GM06990 (cell line): ENCODE data around the gene TANGO6.
"Not testable (repeated sequence)": the region's sequence is repeated elsewhere in the genome, so short reads cannot be mapped to it uniquely, and the experiment has no call there.

Experiments used
- DNase-seq: peaks from one replicate; pipeline ENCODE4 v3.0.0-alpha.2; 2011; ENCODE audit not compliant: insufficient read length; ENCODE audit errors: extremely low read depth
- H3K27me3 ChIP-seq: replicated peaks from 2 replicates; pipeline ENCODE4 v1.6.0; 2011; ENCODE audit warnings: low read length; ENCODE audit not compliant: control insufficient read depth, insufficient read depth
- H3K36me3 ChIP-seq: 2 replicates; pipeline ENCODE4 v1.5.1; 2011; ENCODE audit warnings: low read length; ENCODE audit not compliant: control insufficient read depth, insufficient read depth
- H3K4me3 ChIP-seq: replicated peaks from 2 replicates; pipeline ENCODE4 v1.5.1; 2011; ENCODE audit warnings: low read depth, mild to moderate bottlenecking, control low read depth, low read length
- TF ChIP-seq, protein P1 (sequence below): IDR thresholded peaks from 2 replicates; pipeline ENCODE4 v1.5.1; 2011; ENCODE audit warnings: low read length, control low read depth, mild to moderate bottlenecking, inconsistent platforms; ENCODE audit not compliant: insufficient read depth, poor library complexity, severe bottlenecking

TANGO6 gene

DNA sequence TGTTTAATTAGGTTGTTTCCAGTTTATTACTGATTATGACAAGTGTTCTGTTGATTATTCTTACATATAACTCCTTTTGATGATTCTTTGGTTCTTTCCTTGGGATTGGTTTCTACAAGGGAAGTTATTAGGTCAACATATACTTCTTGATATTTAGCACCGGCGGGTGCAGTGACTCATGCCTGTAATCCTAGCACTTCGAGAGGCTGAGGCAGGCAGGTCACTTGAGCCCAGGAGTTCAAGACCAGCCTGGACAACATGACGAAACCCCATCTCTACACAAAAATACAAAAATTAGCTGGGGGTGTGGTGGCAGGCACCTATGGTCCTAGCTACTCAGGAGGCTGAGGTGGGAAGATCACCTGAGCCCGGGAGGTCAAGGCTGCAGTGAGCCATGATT is 141.9 kb downstream of the TANGO6 start:
- H3K27me3 ChIP-seq = no peaks in the 10 kb centered on the region
- no peak for DNase-seq
- TF ChIP-seq, protein P1, sequence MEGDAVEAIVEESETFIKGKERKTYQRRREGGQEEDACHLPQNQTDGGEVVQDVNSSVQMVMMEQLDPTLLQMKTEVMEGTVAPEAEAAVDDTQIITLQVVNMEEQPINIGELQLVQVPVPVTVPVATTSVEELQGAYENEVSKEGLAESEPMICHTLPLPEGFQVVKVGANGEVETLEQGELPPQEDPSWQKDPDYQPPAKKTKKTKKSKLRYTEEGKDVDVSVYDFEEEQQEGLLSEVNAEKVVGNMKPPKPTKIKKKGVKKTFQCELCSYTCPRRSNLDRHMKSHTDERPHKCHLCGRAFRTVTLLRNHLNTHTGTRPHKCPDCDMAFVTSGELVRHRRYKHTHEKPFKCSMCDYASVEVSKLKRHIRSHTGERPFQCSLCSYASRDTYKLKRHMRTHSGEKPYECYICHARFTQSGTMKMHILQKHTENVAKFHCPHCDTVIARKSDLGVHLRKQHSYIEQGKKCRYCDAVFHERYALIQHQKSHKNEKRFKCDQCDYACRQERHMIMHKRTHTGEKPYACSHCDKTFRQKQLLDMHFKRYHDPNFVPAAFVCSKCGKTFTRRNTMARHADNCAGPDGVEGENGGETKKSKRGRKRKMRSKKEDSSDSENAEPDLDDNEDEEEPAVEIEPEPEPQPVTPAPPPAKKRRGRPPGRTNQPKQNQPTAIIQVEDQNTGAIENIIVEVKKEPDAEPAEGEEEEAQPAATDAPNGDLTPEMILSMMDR = no peak
- H3K36me3 ChIP-seq = no peaks in the 10 kb centered on the region; the same call in 1 of the 2 replicates
- no peak overlapping the region for H3K4me3 ChIP-seq

DNA sequence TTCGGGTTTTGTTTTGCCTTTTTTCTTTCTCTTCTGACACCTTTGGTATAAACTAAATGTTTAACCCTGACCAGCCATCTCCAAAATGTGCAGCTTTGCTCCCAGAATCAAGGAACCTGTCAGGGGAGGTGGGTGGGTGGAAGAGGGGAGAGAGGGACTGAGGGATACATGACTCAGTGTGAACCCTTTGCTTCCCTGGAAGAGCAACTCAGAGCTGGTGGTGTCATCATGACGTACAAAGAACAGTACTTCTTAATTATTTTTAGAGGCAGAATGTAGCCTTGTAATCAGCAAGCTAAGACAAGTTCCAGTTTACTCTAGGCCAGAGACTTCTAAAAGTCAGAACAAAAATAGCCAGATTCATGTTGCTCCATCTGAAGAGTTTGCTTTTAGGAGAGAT is 142.5 kb downstream of the TANGO6 start:
- Histone ChIP-seq H3K27me3 (no peaks in the 10 kb centered on the region), H3K4me3 (no peak overlapping the region), H3K36me3 (no peaks in the 10 kb centered on the region; the same call in 1 of the 2 replicates)
- TF ChIP-seq, protein P1 = no peak
- DNase-seq = no peak

DNA sequence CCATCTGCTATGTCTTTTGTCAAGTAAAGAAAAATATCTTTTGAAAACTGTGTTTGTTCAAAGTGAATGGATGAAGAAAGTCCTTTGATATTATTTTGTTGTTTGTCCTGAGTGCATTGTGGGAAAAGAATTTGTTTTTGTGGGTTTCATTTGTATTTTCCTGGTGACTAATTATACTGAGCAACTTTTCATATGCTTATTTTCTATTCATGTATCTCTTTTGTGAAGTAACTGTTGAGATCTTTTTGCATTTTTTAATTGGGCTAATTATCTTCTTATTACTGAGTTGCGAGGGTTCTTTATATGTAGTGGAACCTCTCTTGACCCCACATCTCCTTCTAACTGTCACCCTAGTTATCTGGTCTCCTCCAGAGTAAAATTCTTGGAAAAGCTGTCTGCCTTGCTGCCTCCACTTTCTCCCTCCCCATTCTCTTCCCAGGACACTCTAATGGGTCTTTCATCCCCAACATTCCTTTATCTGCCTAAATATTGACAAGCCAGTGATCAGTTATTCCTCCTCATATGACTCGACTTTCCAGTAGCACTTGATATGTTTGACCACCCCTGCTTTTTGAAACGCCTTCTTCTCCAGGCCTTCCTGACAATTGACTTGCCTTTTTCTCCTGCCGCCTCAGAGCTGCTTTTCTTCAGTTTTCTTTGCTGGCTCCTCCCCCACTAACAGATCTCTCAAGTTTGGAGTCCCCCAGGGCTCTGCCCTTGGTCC is 144.6 kb downstream of the TANGO6 start:
- TF ChIP-seq, protein P1 = no peak
- Histone ChIP-seq H3K36me3 (no peaks in the 10 kb centered on the region; the same call in 1 of the 2 replicates), H3K27me3 (no peaks in the 10 kb centered on the region), H3K4me3 (no peak overlapping the region)
- no peak for DNase-seq

DNA sequence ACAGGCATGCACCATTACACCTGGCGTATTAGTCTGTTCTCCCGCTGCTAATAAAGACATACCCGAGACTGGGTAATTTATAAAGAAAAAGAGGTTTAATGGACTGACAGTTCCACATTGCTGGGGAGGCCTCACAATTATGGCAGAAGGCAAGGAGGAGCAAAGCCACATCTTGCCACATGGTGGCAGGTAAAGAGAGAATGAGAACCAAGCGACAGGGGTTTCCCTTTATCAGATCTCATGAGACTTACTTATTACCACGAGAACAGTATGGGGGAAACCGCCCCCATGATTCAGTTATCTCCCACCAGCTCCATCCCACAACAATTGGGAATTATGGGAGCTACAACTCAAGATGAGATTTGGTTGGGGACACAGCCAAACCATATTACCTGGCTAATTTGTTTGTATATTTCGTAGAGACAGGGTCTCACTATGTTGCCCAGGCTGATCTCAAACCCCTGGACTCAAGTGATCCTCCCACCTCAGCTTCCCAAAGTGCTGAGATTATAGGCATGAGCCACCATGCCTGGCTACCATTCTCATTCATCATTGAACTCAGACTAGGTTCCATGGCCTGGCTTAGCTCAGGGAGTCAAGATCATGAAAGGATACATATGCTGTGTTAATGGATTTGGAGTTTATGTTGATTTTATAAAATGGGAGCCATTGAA is 147.0 kb downstream of the TANGO6 start:
- H3K4me3 ChIP-seq, H3K27me3 ChIP-seq, DNase-seq, H3K36me3 ChIP-seq: not testable (repeated sequence)
- TF ChIP-seq, protein P1 = peak; percentile 19

DNA sequence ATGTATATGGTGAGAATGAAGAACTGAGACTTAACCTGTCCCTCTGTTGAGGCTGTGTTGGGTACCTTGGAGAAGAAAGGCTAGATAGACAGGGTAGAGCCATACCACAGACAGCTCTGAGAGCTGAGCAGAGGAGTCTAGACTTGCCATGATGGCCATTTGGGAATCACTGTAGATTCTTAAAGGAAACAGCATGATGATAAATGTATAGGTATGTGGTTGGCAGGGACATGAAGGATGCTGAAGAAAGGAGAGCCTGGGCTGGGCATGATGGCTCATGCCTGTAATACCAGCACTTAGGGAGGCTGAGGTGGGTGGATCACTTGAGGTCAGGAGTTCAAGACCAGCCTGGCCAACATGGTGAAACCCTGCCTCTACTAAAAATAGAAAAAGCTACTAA is 147.7 kb downstream of the TANGO6 start:
- TF ChIP-seq, protein P1 = no peak
- Histone ChIP-seq H3K36me3 (no peaks in the 10 kb centered on the region), H3K27me3 (no peaks in the 10 kb centered on the region), H3K4me3 (no peak overlapping the region)
- no peak for DNase-seq
